ENCODE measurements around the gene IMPDH1.

DNA sequence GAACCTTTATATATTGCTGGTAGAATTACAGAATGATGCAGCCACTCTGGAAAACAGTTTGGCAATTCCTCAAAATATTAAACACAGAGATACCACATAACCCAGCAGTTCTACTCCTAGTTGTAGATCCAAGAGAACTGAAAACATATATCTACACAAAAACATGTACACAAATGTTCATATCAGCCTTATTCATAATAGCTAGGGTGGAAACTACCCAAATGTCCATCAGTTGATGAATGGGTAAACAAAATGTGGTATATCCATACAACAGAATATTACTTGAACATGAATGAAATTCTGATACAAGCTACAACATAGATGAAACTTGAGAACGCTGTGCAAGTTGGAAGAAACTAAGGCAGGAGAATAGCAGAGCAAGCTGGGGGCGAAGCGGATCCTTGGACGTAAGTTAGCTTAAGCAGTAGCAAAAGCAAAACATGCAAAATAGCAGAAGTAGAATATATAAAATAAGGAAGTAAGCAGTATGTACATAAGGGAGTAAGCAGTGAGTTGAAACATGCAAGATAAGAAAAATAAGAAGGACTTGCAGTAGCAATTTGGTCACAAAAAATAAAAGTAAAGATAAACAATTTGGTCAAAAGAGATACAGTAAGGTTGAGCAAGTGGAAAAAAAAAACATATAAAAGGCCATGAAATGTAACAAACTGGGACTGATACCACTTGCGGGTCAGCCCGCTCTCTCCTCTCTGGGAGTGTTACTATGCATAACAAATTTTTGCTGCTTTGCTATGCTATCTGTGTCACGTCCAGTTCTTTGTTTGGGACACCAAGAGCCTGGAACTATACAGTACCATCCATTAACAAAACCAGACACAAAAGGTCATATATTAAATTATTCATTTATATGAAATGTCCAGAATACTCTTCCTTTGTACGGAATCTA lies 27.9 kb upstream of the IMPDH1 start:
- TF ChIP-seq, protein P1, sequence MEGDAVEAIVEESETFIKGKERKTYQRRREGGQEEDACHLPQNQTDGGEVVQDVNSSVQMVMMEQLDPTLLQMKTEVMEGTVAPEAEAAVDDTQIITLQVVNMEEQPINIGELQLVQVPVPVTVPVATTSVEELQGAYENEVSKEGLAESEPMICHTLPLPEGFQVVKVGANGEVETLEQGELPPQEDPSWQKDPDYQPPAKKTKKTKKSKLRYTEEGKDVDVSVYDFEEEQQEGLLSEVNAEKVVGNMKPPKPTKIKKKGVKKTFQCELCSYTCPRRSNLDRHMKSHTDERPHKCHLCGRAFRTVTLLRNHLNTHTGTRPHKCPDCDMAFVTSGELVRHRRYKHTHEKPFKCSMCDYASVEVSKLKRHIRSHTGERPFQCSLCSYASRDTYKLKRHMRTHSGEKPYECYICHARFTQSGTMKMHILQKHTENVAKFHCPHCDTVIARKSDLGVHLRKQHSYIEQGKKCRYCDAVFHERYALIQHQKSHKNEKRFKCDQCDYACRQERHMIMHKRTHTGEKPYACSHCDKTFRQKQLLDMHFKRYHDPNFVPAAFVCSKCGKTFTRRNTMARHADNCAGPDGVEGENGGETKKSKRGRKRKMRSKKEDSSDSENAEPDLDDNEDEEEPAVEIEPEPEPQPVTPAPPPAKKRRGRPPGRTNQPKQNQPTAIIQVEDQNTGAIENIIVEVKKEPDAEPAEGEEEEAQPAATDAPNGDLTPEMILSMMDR (conservative IDR thresholded peaks at IDR 0.05; ENCODE audit: low read length) = no peak
- TF ChIP-seq EZH2phosphoT487 (IDR thresholded peaks at IDR 0.05; ENCODE audit: borderline replicate concordance) = no peak

Measured in Loucy (cell line).